HAP-1 (cell line): Measurements from ENCODE around the gene APBB2.

Experiments
- DNase-seq, 2 experiments: peaks; one replicate each; pipeline ENCODE4 v3.0.0-alpha.2; 2016 to 2020; ENCODE audit warnings: low spot score in 2 of 2
- H3K27me3 ChIP-seq: fragments of 250-450 bp; sonication (Bioruptor Pico); 2 replicates; pipeline ENCODE4 v1.5.1; 2020; ENCODE audit warnings: low read depth, mild to moderate bottlenecking, moderate library complexity
- H3K36me3 ChIP-seq: fragments of 250-450 bp; sonication (Bioruptor Pico); replicated peaks from 2 replicates; pipeline ENCODE4 v1.5.1; 2020; ENCODE audit warnings: mild to moderate bottlenecking
- H3K4me1 ChIP-seq: fragments of 250-450 bp; sonication (Bioruptor Pico); 2 replicates; pipeline ENCODE4 v1.5.1; 2020; ENCODE audit warnings: mild to moderate bottlenecking
- H3K4me3 ChIP-seq: fragments of 250-450 bp; sonication (Bioruptor Pico); 2 replicates; pipeline ENCODE4 v1.5.1; 2020; ENCODE audit warnings: mild to moderate bottlenecking, moderate library complexity
- H3K9me3 ChIP-seq: fragments of 250-450 bp; sonication (Bioruptor Pico); 2 replicates; pipeline ENCODE4 v1.5.1; 2020; ENCODE audit warnings: mild to moderate bottlenecking, moderate library complexity
- in situ Hi-C: fragments of 300-500 bp; cut with MboI; formaldehyde crosslinking; loops from 3 replicates; pipeline ENCODE4 v1.14.3; 2020; ENCODE audit warnings: low sequenced_read_pairs, inconsistent platforms, mixed read lengths

APBB2 gene

DNA sequence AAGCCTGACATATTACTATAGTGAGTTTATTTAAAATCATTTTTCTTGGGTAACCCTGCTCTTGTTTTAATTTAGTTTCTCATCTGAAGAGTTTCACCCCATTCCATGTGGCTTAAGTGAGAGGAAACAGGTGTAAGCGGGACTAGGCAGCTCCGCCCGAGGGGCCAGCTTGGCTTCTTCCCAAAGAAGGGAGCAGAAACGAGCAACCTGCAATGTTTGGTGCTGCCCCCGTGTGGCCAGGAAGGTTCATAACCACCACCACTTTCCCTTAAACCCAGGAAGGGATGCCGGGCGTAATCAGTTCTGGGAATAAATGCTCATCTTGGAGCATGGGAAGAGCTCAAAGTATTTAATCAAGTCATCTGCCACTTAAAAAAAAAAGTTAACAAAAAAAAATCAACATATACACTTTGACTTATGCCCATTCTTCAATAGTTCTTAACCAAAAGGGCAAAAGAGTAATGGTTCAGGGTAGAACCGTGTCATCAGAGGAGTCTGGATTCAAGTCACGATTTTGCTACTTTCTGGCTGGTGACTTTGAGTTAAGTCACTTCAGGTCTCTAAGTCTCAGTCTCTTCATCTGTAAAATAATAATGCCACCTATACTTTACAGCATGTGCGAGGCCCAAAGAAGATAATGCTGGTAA, 316.7 kb downstream of the APBB2 start:
- DNase-seq: peak; percentile 76 to 93
- Histone ChIP-seq H3K36me3 (no peaks in the 10 kb centered on the region), H3K4me3 (peak overlapping the region; percentile 13; the same call in 1 of the 2 replicates), H3K27me3 (no peaks in the 10 kb centered on the region), H3K4me1 (0 out of 2 replicates have a peak, but pooled peaks cover 3% of the 10 kb centered on the region), H3K9me3 (no peaks in the 10 kb centered on the region)
- in situ Hi-C loops: loop anchor here (10.0 kb wide), 1 partner anchor 163 kb away; no protein-coding TSS in a partner anchor

DNA sequence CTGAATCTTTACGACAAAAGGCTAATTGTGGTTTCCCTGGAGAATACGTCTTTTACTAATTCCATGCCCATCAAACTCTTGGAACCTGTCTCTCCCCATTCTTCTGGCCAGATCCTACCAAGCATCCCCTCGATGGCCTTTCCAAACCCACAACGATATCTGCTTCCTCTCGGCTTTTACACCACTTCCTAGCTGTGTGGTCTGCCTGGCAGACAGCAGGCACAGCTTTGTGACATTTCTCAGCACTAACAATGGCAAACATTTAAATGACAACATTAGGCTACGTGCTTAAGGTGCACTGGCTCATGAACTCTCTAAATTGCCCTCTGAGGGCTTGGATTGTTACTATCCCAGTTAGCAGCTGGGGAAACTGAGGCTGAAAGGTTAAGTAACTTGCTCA, 323.6 kb downstream of the APBB2 start:
- no peaks in the 10 kb centered on the region for H3K4me1 ChIP-seq
- H3K4me3 ChIP-seq: no peak overlapping the region
- H3K36me3 ChIP-seq: no peaks in the 10 kb centered on the region; the same call in 1 of the 2 replicates
- H3K27me3 ChIP-seq: no peaks in the 10 kb centered on the region
- in situ Hi-C loops: loop anchor here (10.0 kb wide), 1 partner anchor 156 kb away; no protein-coding TSS in a partner anchor
- no peak for DNase-seq
- no peaks in the 10 kb centered on the region for H3K9me3 ChIP-seq

DNA sequence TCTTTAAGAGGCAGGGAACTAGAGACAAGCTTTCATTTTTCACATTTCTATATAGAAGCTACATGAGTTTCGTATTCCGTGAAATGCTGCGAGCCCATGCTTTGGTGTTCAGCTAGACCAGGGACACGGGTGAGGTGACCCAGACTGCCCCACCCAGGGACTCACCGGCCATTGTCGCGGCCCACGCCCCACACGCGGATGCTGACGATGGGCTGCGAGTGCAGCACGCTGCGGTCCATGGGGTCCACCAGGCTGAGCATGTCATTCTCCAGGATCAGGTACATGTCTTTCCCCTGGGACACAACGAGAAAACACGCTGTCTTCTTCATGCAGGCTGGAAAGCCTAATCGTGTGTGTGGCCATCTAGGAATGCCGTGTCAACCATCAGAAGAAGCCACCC, 324.1 kb downstream of the APBB2 start:
- in situ Hi-C loops: loop anchor here (10.0 kb wide), 1 partner anchor 155 kb away; no protein-coding TSS in a partner anchor
- Histone ChIP-seq H3K36me3 (no peaks in the 10 kb centered on the region; the same call in 1 of the 2 replicates), H3K27me3 (no peaks in the 10 kb centered on the region)

DNA sequence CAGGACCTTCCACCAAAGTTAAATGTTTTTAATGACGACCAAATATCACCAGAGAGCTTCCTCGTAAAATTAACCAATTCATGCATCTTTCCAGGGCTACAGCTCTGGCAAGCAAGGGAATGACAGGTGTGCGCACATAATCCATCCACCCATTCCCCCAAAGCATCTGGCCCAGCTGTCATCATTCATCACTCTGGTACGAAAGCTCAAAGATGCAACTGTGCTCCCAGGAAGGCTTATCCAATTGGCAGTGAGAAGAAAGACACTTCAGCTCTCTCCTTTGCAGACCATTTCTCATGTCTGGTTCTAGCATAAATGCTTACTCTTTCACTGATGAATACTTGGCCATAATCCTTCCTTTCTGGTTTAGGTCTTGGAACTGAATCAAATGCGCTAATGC, 325.4 kb downstream of the APBB2 start:
- Histone ChIP-seq H3K36me3 (no peaks in the 10 kb centered on the region; the same call in 1 of the 2 replicates), H3K4me3 (no peak overlapping the region), H3K27me3 (no peaks in the 10 kb centered on the region), H3K4me1 (no peaks in the 10 kb centered on the region), H3K9me3 (no peaks in the 10 kb centered on the region)
- no peak for DNase-seq
- in situ Hi-C loops: no loop called here

More for the DNA sequence above, 324.1 kb downstream of the APBB2 start:
- no peaks in the 10 kb centered on the region for H3K9me3 ChIP-seq
- no peak overlapping the region for H3K4me3 ChIP-seq
- DNase-seq: no peak
- no peaks in the 10 kb centered on the region for H3K4me1 ChIP-seq

DNA sequence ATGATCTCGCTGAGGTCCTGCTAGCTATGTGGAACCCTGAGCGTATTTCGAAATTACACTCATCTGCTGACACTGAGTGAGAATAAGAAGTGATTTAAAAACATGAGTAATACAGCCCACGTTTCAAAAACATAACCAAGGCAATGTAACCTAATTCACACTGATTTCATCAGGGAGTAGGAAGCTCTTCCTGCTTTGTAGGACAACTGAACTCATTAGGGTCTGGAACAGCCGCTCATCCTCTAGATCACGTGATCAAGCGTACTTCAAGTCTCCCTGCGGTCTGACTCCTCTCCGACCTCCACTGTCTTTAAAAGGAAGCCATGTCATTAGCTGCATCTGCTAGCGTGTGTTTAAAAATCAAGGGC, 326.6 kb downstream of the APBB2 start:
- DNase-seq: no peak
- Histone ChIP-seq H3K36me3 (no peaks in the 10 kb centered on the region; the same call in 1 of the 2 replicates), H3K4me3 (no peak overlapping the region), H3K4me1 (no peaks in the 10 kb centered on the region), H3K9me3 (no peaks in the 10 kb centered on the region), H3K27me3 (no peaks in the 10 kb centered on the region)
- in situ Hi-C loops: no loop called here

DNA sequence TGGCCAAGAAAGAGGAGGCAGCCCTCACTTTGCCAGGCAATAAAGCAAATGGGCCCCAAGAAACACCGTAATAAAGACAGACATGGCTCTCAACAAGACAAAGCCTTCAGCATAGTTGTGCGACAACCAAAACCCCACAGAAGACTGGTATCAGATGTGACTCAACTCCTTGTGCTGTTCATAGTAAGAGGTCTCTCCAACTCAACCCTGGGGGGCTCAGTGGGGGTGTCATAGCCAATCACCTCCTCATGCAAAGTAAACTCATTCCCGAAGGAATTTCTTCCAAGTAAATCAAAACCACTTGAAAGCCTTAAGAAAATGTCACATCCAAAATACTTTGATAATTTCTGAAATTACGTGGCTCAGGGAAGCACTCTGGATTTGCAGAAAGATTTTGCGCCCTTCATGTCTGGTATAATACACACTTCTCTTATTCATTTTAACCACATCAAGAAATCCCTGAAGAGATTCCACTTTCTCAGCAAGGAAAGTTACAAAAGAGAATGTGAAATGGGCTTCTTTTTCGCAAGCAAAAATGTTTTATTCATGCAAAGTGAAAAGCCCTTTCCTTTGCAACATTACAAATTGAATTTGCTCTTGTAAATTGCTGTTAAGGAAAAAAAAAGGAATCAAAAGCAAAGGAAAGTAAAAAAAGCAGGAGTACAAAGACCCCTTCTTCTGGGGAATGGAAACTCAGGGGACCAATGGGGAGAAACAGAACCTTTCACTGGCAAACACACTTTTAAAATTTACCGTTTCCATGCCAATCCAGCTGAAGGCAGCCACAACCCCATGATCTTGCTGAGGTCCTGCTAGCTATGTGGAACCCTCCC, 327.2 kb downstream of the APBB2 start:
- Histone ChIP-seq H3K9me3 (no peaks in the 10 kb centered on the region), H3K4me1 (no peaks in the 10 kb centered on the region), H3K27me3 (no peaks in the 10 kb centered on the region), H3K4me3 (no peak overlapping the region), H3K36me3 (no peaks in the 10 kb centered on the region; the same call in 1 of the 2 replicates)
- in situ Hi-C loops: no loop called here
- no peak for DNase-seq

DNA sequence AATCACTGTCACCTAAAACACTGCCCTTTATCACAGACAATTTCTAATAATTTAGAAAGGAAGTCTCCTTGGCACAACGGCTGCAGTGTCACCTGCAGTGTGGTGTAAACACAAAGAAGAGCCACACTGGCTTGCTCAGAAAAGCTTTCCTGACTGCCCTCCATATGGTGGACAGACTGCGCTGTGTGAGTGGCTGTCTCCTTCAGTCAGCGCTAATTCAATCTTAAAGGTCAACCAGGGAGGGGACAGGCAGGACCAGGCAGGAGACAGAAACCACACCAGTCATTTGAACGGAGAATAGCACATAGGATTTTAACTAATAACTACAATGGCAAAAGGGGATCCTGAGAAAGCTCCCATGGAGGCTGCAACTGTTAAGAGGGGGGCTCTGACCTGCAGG, 332.5 kb downstream of the APBB2 start:
- Histone ChIP-seq H3K4me3 (no peak overlapping the region), H3K27me3 (no peaks in the 10 kb centered on the region), H3K36me3 (no peaks in the 10 kb centered on the region), H3K9me3 (no peaks in the 10 kb centered on the region), H3K4me1 (no peaks in the 10 kb centered on the region)
- DNase-seq: no peak
- in situ Hi-C loops: no loop called here

DNA sequence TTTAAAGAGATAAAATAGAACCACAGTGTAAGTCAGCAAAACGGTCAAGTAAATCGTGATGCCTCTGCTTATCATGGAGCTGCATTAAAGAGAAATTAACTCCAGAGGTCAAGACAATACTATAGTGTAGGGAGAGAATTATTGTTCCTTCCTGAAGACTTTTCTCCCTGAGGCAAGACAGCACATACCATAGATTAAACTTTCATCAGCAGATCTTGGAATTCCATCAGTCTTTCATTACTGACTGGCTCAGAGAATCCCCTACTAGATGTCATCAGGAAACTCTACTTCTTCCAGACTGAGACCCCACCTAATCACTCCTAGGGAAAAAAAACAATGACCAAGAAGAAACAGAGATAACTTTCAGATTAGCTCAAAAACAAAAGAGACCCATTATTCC, 333.2 kb downstream of the APBB2 start:
- H3K4me3 ChIP-seq: no peak overlapping the region
- H3K4me1 ChIP-seq: no peaks in the 10 kb centered on the region
- no peaks in the 10 kb centered on the region for H3K36me3 ChIP-seq
- in situ Hi-C loops: no loop called here
- H3K27me3 ChIP-seq: no peaks in the 10 kb centered on the region
- no peak for DNase-seq
- H3K9me3 ChIP-seq: no peaks in the 10 kb centered on the region

DNA sequence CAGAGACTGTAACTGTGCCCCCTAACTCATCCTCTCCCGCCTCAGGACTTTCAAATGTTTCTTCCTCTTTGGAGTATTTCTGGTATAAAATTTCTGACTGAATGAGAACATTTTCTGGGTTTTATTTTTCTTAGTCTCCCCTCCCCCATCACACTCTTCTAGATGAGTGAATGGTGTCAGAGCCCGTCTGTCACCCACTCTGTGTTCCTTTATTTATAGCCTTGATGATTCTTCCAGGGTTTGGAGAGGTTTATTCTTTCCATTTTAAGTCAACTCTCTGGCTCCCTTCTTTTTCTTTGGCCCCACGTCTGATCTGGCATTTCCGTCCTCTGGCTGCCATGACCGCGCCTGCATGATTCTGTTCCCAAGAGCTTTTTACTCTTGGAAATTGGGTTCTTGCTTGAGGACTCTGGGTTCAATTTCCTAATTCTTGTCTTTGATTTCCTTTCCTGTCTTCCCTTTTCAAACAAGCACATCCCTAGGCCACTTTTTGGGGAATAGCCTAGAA, 335.7 kb downstream of the APBB2 start:
- no peak for DNase-seq
- Histone ChIP-seq H3K4me3 (no peak overlapping the region), H3K4me1 (no peaks in the 10 kb centered on the region), H3K27me3 (no peaks in the 10 kb centered on the region), H3K36me3 (no peaks in the 10 kb centered on the region), H3K9me3 (no peaks in the 10 kb centered on the region)
- in situ Hi-C loops: no loop called here

DNA sequence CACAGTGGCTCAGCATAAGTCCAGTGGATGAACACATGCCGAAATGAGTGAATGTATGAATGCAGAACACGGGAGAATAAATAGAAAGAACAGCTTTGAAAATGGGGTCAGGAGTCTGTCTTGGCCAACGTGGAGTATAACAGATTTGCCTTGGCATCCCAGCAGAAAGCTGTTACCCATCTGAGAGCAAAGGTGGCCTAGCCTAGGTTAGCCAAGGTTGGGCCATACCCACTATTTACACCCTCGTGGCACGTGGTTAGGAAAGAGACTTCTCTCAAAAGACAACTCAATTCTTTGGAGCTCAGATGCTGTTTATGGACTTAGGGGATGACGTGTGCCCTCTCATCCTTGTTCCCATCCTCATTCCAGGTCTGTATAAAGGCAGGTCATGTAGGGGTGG, 337.3 kb downstream of the APBB2 start:
- no peak for DNase-seq
- in situ Hi-C loops: no loop called here

DNA sequence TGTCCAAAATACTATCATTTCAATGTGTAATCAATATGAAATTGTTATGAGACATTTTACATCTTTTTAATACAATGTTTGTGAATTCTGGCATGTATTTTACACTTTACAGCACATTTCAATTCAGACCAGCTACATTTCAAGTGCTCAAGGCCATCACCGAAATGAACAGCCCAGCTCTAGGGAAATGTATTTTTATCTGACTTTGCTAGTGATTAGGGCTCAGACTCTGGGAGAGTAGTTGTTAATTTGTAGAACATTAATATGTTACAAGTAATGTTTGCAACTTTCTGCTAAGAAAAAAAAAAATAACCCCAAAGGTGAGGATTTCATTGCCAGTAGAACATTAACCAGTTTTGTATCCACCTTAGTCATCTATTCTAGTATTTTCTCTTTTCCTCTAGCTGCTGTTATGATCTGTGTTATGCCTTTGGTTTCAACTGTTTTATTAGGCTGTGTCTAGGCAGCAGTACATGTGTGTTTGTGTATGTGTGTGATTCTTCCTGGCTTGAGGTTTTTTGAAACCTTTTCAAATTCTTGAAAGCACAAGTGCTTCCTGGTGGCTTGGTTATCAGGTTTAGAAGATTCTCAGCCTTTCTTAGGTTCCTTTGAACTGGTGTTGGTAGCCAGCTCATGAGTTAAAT, 338.7 kb downstream of the APBB2 start:
- H3K4me3 ChIP-seq: no peak overlapping the region
- no peak for DNase-seq
- no peaks in the 10 kb centered on the region for H3K36me3 ChIP-seq
- H3K4me1 ChIP-seq: no peaks in the 10 kb centered on the region
- no peaks in the 10 kb centered on the region for H3K9me3 ChIP-seq
- in situ Hi-C loops: no loop called here
- H3K27me3 ChIP-seq: no peaks in the 10 kb centered on the region

More for the DNA sequence above, 337.3 kb downstream of the APBB2 start:
- Histone ChIP-seq H3K4me3 (no peak overlapping the region), H3K4me1 (no peaks in the 10 kb centered on the region), H3K36me3 (no peaks in the 10 kb centered on the region), H3K27me3 (no peaks in the 10 kb centered on the region), H3K9me3 (no peaks in the 10 kb centered on the region)

DNA sequence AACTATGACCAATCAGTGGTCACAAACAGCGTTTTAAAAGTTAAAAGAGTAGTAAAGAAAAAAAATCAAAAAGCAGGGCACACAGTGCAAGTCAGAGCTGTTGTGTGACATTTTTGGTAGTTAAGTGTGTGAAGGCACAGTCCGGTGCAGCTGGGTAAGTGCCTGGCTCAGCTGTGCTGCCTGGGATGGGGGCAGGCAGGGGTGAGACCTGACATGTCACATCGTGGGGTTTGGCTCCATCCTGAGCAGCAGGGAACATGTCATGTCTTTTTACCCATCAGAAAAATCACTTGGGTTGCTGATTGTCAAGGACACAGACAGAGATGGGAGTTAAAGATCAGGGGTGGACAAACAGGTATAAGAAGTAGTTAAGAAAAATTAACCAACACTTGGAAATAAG, 339.4 kb downstream of the APBB2 start:
- no peaks in the 10 kb centered on the region for H3K9me3 ChIP-seq
- H3K4me1 ChIP-seq: no peaks in the 10 kb centered on the region
- no peak overlapping the region for H3K4me3 ChIP-seq
- no peaks in the 10 kb centered on the region for H3K27me3 ChIP-seq
- DNase-seq: no peak
- in situ Hi-C loops: no loop called here
- H3K36me3 ChIP-seq: no peaks in the 10 kb centered on the region

DNA sequence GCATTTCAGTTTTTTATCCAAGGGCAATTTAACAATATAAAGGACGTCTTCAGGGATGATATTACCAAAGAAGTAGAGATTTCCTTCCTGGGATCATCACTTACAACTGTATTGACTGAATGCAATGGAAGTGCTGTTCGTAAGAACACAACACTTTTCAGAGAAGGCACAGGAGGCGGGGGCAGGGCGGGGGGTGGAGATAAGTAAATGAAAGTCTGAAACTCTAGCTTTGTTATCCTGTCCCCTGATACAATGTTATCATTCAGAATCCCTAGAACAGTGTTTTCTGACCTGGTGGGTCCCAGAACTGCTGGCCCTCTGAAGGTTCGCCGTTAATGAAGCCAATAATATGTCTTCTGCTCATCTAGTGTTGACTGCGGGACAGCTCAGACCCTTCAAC, 340.0 kb downstream of the APBB2 start:
- in situ Hi-C loops: no loop called here
- no peaks in the 10 kb centered on the region for H3K4me1 ChIP-seq
- no peaks in the 10 kb centered on the region for H3K9me3 ChIP-seq
- H3K4me3 ChIP-seq: no peak overlapping the region
- no peaks in the 10 kb centered on the region for H3K27me3 ChIP-seq
- DNase-seq: no peak
- no peaks in the 10 kb centered on the region for H3K36me3 ChIP-seq
